Vagina (tissue), 2 donors: Measurements from ENCODE around the gene KIAA0232.

Source experiments
- CTCF ChIP-seq, 3 experiments: fragments of 450-650 bp in 2 of 3; fragments of 200-600 bp in 1 of 3; sonication (generic) in 1 of 3; IDR thresholded peaks; one replicate each; pipeline ENCODE4 v1.5.1; 2017 to 2019; ENCODE audit warnings: antibody characterized with exemption in 3 of 3, mild to moderate bottlenecking in 2 of 3, moderate library complexity in 2 of 3
- POLR2AphosphoS5 ChIP-seq, 2 donors: sonication (generic); formaldehyde crosslinking; IDR thresholded peaks; one replicate each; pipeline ENCODE4 v1.9.0; 2017; ENCODE audit warnings: antibody characterized with exemption in 2 of 2, mild to moderate bottlenecking in 2 of 2, low read depth in 1 of 2; ENCODE audit not compliant: insufficient read depth in 1 of 2

- TF ChIP-seq CTCF (IDR thresholded peaks at IDR 0.05) (no peak), POLR2AphosphoS5 (IDR thresholded peaks at IDR 0.05; ENCODE audit: insufficient read depth in 1 of 2, low read depth in 1 of 2) (no peak)
Measured at GRCh38 chr4:6779667-6780565, 2.6 kb upstream of the KIAA0232 start.
